ENCODE results near the gene SLC38A8.

- no peak for TF ChIP-seq CTCF (IDR thresholded peaks at IDR 0.05)
- no peak for TF ChIP-seq POLR2A (IDR thresholded peaks at IDR 0.05)
Observed at GRCh38 chr16:84001726-84002125, 40.9 kb downstream of the SLC38A8 start.

Data from Peyer's patch (tissue), 4 donors.